ENCODE measurements around the gene RBM33.

DNA sequence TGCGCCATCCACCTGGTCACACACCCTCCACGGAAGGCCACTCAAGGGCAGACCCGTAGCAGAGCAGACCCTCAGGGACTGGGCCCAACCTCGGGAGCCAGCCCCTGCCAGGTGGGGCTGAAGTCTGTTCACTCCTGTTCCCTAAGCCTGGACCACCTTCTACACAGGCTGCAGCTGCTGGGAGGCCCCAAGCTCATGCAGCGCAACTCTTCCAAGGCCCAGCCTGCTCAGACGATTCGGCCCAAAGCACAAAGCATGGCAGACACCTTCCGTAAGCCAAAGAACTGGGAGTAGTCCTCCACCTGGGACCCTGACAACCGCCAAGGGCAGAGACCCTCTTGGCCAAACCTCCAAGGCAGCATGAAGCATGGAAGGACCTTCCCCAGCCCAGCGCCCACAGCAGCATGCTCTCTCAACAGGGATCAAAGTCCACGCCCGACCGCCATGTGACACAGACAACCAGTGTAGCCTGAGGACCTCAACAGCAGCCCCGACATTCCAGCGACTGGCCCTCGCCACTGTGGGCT lies 156.3 kb downstream of the RBM33 start:
- TF ChIP-seq, protein P1, sequence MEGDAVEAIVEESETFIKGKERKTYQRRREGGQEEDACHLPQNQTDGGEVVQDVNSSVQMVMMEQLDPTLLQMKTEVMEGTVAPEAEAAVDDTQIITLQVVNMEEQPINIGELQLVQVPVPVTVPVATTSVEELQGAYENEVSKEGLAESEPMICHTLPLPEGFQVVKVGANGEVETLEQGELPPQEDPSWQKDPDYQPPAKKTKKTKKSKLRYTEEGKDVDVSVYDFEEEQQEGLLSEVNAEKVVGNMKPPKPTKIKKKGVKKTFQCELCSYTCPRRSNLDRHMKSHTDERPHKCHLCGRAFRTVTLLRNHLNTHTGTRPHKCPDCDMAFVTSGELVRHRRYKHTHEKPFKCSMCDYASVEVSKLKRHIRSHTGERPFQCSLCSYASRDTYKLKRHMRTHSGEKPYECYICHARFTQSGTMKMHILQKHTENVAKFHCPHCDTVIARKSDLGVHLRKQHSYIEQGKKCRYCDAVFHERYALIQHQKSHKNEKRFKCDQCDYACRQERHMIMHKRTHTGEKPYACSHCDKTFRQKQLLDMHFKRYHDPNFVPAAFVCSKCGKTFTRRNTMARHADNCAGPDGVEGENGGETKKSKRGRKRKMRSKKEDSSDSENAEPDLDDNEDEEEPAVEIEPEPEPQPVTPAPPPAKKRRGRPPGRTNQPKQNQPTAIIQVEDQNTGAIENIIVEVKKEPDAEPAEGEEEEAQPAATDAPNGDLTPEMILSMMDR (IDR thresholded peaks at IDR 0.05; ENCODE audit: borderline replicate concordance, extremely low read depth, low read length, poor library complexity, severe bottlenecking) = no peak
- TF ChIP-seq EZH2 (IDR thresholded peaks at IDR 0.05; ENCODE audit: borderline replicate concordance, low read depth, low read length, severe bottlenecking) = no peak
